ENCODE results near the gene KLRF1.

- TF ChIP-seq CTCF (IDR thresholded peaks at IDR 0.05) (no peak), POLR2AphosphoS5 (IDR thresholded peaks at IDR 0.05; ENCODE audit: low read depth, low read length) (no peak), SIN3A (IDR thresholded peaks at IDR 0.05; ENCODE audit: borderline replicate concordance, insufficient read depth, low read depth, low read length) (no peak), REST (IDR thresholded peaks at IDR 0.05; ENCODE audit: insufficient read depth in 1 of 2, low read depth in 2 of 2, low read length in 1 of 2) (no peak)
Observed at GRCh38 chr12:9829982-9830381, 2.7 kb downstream of the KLRF1 start.
